Activated CD4-positive, alpha-beta T cell treated with anti-CD3 and anti-CD28 coated beads for 48 hours (primary cell): ENCODE data around the gene CYP24A1.
"Not testable (repeated sequence)": the region's sequence is repeated elsewhere in the genome, so short reads cannot be mapped to it uniquely, and the experiment has no call there.

Source experiments
- DNase-seq: peaks from one replicate; pipeline ENCODE4 v3.0.0-alpha.2; 2020

CYP24A1 gene

GRCh38 chr20:54132612-54133433 lies 41.0 kb downstream of the CYP24A1 start:
- DNase-seq, result no peak

GRCh38 chr20:54131675-54132611 lies 41.8 kb downstream of the CYP24A1 start:
- no peak for DNase-seq

- not testable (repeated sequence) for DNase-seq
Measured at GRCh38 chr20:54131125-54131524, 42.7 kb downstream of the CYP24A1 start.

GRCh38 chr20:54129350-54129749 lies 44.4 kb downstream of the CYP24A1 start:
- DNase-seq, result no peak

GRCh38 chr20:54127855-54128574 lies 45.8 kb downstream of the CYP24A1 start:
- no peak for DNase-seq

DNA sequence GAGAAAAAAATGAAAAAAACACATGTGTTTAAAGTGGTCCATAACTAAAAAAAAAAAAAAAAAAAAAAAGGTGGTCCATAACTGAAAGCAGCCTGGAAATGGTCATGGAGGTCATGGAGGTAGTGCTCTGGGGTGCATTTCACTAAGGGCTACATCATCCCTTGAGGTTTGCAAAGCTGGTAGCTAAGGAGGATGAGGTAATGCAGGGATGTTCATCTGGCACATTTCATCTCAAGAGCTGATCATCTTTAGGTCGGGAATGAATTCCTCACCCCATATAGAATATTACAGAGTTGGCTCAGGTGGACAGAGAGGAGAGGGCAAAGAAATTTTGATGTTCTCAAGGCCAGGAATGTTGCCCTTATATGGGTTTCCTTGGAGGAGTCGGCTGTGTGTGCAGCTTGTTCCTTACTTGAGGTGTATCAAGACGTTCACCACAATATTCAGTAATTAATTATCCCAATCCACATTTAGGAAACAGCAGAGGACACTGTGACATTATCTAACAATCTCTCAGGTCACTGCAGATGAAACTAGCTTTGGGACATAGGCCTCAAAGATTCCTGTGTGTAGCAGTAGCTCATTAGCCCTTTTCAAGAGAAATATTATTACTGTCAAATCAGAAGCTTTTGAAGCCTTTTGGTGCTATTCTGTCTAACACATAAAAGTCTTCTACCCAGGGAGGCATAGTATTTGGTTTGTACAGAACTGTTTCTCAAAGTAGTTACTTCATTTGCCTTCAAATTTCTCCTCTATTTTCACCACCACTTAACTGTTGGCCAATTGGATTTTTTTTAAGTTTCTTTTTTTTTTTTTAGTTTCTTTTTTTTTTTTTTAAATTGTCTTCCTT lies 46.8 kb downstream of the CYP24A1 start:
- DNase-seq, result no peak

GRCh38 chr20:54126328-54126727 lies 47.5 kb downstream of the CYP24A1 start:
- not testable (repeated sequence) for DNase-seq

DNA sequence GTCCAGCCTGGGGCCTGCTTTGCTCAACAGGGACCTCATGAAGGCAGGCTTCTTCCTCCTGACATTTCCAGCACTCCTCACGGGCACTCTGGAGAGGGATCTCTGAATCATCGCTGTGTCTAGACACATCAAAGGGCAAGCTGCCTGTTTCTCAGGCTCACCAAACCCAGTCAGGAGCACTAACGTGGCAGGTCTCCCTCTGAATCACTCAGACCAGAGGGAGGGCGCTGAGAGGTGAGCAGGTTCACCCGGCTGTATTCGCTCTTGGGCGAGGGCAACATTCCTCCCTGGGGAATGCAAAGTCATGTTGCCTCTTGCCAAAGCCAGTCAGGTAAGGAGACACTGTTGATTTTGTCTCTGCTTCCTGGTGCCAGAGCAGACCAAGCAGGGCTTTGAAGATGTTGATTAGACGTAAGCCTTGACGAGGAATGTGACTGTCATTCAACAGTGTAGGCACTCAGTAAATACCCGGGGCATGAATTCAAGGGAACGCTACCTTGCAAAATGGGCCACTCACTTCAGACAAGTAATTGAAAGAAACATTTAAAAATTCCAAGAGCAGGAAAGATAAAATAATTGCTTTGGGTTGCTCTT lies 50.1 kb downstream of the CYP24A1 start:
- DNase-seq, result no peak

DNA sequence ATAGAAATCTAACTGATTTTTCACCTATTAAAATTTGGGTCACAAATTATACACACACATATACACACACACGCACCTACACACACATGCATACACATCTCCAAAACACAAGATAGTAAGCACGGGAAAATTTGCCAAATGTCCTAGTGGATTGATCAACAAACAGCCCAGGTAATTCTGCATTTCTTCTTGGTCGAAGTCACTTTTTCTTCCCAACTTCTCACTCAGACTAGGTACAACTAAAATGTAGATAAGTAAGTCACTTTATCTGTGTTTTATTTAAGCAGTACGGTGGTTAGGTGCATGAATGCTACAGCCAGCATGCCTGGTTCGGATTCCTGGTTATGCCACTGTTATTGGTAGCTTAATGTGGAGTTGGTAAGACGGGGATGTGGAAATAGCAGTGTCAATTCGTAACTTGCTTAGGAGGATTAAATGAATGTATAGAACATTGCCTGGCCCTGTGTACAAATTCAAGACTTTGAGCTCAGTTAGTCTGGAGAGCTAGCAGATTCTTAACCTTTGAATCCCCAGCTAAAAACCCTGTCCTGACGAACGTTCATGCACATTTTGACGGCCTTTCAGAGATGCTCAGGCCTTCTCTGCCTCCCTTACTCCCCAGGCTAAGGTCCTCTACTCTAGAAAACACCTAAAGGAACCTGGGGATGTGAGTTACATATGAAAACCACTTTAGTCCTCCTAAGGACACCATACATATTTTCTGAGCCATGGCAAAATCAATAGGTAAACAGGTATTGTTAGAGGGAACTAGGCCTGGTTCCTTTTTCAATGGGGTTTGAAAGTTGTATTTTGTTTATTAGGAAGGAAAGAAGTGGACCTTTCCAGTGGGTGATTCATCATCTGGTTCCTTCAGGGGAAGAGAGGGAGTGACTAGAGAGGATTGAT lies 50.9 kb downstream of the CYP24A1 start:
- no peak for DNase-seq

DNA sequence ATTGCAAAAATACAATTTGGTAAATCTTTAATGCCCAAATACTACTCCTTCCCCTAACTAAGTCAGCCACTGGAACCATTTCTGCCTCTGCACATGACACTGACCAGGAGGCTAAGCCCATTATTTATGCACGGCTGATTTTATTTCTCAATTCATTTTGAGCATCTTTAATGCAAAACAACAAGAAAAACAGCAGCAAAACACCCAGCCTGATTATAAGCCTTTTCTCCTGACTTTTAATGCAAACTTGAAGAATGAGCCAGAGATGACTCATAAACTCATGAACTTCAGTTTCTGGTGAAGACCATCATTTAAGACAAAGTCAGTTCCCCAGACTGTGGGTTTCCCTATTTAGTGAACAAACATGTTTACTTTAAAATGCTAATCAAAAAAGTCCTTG lies 51.6 kb downstream of the CYP24A1 start:
- DNase-seq, result no peak

- DNase-seq, result no peak
Measured at GRCh38 chr20:54119744-54120143, 54.0 kb downstream of the CYP24A1 start.

DNA sequence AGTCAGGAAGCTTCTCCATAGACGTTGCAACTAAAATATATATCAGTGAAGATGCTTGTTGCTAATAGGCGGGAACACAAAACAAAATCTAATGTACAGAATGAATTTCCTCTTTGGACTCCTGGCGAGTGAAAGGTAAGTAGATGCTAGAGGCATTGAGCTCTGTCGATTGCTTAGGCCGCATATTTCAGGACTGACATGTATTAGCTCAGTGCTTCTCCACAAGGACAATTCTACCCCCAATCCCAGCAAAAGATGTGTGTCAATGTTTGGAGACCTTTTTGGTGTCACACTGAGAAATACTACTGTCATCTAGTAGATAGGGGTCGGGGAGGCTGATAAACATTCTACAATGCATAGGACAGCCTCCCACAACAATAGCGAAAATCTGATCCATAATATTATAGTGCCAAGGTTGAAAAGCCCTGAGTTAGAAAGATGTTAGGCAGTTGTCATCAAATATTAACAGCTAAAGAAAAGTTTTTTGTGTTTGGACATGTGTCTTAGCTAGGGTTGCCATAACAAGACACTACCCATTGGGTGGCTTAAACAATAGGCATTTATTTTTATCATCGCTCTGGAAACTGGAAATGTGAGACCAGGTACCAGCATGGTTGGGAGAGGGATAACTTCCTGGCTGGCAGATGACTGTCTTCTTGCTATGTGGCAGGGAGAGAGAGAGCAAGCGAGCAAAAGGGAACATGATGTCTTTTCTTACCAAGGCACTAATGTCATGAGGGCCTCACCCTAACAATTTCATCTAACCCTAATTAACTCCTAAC lies 55.4 kb downstream of the CYP24A1 start:
- no peak for DNase-seq

GRCh38 chr20:54116550-54117235 lies 57.1 kb downstream of the CYP24A1 start:
- DNase-seq, result no peak

- no peak for DNase-seq
Measured at GRCh38 chr20:54115172-54115854, 58.5 kb downstream of the CYP24A1 start.

- no peak for DNase-seq
Measured at GRCh38 chr20:54114109-54114508, 59.7 kb downstream of the CYP24A1 start.

GRCh38 chr20:54113566-54113965 lies 60.2 kb downstream of the CYP24A1 start:
- no peak for DNase-seq

- DNase-seq, result no peak
Measured at GRCh38 chr20:54112221-54112884, 61.4 kb downstream of the CYP24A1 start.

- no peak for DNase-seq
Measured at GRCh38 chr20:54111460-54111859, 62.3 kb downstream of the CYP24A1 start.
